ENCODE results near the gene SLC35E1. TPM values are rescaled to one million over a fixed set of nuclear protein-coding genes. Genes with fewer than 3 reads are reported as not detected.
A peak's percentile ranks its signal among the peaks of the same experiment; 100 is the strongest.

SLC35E1 gene
- total and polyA plus RNA-seq, 2 of the 4 experiments (the other 2 are of a cell fraction) = 22.6 to 38.0 TPM

GRCh38 chr19:16584248-16585093, 12.3 kb upstream of the SLC35E1 start (continued):
- TF ChIP-seq CHD1 (IDR thresholded peaks at IDR 0.05; ENCODE audit: low read depth, low read length) (no peak), BHLHE40 (IDR thresholded peaks at IDR 0.05; ENCODE audit: low read depth, low read length) (peak; percentile 65)

- Histone ChIP-seq H2AFZ (replicated peaks; ENCODE audit: low read length, poor library complexity) (no peak overlapping the region), H3K23ac (ENCODE audit: low read depth, low read length) (no peak overlapping the region), H2AK5ac (ENCODE audit: low read depth, low read length) (no peak overlapping the region), H4K8ac (ENCODE audit: low read depth in 2 of 2, low read length in 2 of 2) (no peak overlapping the region), H3K4me2 (ENCODE audit: low read depth, low read length) (no peak overlapping the region), H3K4ac (ENCODE audit: low read depth, low read length) (no peak overlapping the region), H3K79me1 (ENCODE audit: low read depth in 1 of 2, low read length in 2 of 2) (peaks cover 43 to 97% of the 10 kb centered on the region in 2 experiments), H3K18ac (ENCODE audit: low read depth, low read length) (no peak overlapping the region), H3K4me1 (ENCODE audit: control insufficient read depth, insufficient read depth, low read length) (peaks cover 26% of the 10 kb centered on the region), H2AK9ac (replicated peaks; ENCODE audit: low read depth, low read length, poor library complexity) (peak overlapping the region; percentile 84), H4K20me1 (ENCODE audit: insufficient read depth, low read length) (peaks cover 97% of the 10 kb centered on the region), H3K27ac (ENCODE audit: insufficient read depth, low read length) (no peak overlapping the region), H3K9ac (ENCODE audit: low read depth, low read length) (no peak overlapping the region), H3K56ac (ENCODE audit: extremely low read depth, insufficient read depth, low read length) (no peak overlapping the region), H2BK120ac (ENCODE audit: low read depth, low read length) (no peak overlapping the region), H3K9me1 (ENCODE audit: insufficient read depth, low read length) (peaks cover 42% of the 10 kb centered on the region), H3K4me3 (ENCODE audit: insufficient read depth, low read depth, low read length) (no peak overlapping the region), H3K14ac (replicated peaks; ENCODE audit: low read depth, low read length) (no peak overlapping the region), H3K27me3 (ENCODE audit: control insufficient read depth, insufficient read depth, low read length) (no peaks in the 10 kb centered on the region), H4K5ac (ENCODE audit: low read depth, low read length) (no peak overlapping the region), H2BK5ac (ENCODE audit: low read depth, low read length, poor library complexity, severe bottlenecking) (no peak overlapping the region), H4K91ac (ENCODE audit: insufficient read depth, low read depth, low read length) (no peak overlapping the region), H3K36me3 (ENCODE audit: control insufficient read depth, insufficient read depth, low read length) (peaks cover 11% of the 10 kb centered on the region; the same call in 1 of the 2 replicates), H2BK15ac (ENCODE audit: low read depth, low read length) (no peak overlapping the region), H3K9me3 (ENCODE audit: control insufficient read depth, insufficient read depth, low read length) (no peaks in the 10 kb centered on the region), H2BK20ac (ENCODE audit: low read depth, low read length) (no peak overlapping the region)
- TF ChIP-seq BHLHE40 (IDR thresholded peaks at IDR 0.05; ENCODE audit: low read depth, low read length) (no peak), CTCF (conservative IDR thresholded peaks at IDR 0.05; ENCODE audit: low read depth, low read length) (no peak), CHD1 (IDR thresholded peaks at IDR 0.05; ENCODE audit: low read depth, low read length) (no peak), SMC3 (IDR thresholded peaks at IDR 0.05; ENCODE audit: low read depth, low read length) (no peak), ELK1 (IDR thresholded peaks at IDR 0.05; ENCODE audit: borderline replicate concordance, low read depth, low read length) (no peak), NFE2L2 (IDR thresholded peaks at IDR 0.05; ENCODE audit: low read depth, low read length) (no peak), CEBPB (IDR thresholded peaks at IDR 0.05; ENCODE audit: low read depth, low read length) (no peak), RAD21 (IDR thresholded peaks at IDR 0.05; ENCODE audit: low read length) (no peak), MXI1 (IDR thresholded peaks at IDR 0.05; ENCODE audit: borderline replicate concordance, low read depth, low read length) (no peak), MAZ (IDR thresholded peaks at IDR 0.05; ENCODE audit: borderline replicate concordance, low read depth, low read length) (no peak)
- in situ Hi-C loops (cut with MboI; ENCODE audit: low sequenced_read_pairs) = loop anchor here (5.0 kb wide), 1 partner anchor 45 kb away; the partner anchor contains the start of gene MED26
- CTCF ChIA-PET = no interaction called here
- WGBS, 2 experiments (ENCODE audit: extremely low coverage in 2 of 2, insufficient read length in 1 of 2) = 89% methylated on average over 7 of the region's 10 CpGs; no CpG with 5 or more reads in 1 of the 2 experiments
- DNase-seq (no peak), ATAC-seq (ENCODE audit: low read depth) (no peak)
- intact Hi-C loops (cut with micrococcal nuclease) = no loop called here
- no TSS peak for BruUV-seq (replicated peaks)
- POLR2A ChIA-PET (ENCODE audit: unreplicated experiment) = no interaction called here
- dilution Hi-C loops (cut with HindIII; ENCODE audit: low sequenced_read_pairs, unreplicated experiment) = no loop called here
Measured at GRCh38 chr19:16582486-16583261, 10.5 kb upstream of the SLC35E1 start.

Data from IMR-90 (cell line).